HG03575 (cell line): ENCODE results near the gene YRDC.

Source experiments
- ATAC-seq: cut with Tn5 transposase; IDR thresholded peaks from one replicate; pipeline ENCODE4 v1.9.1; 2021; ENCODE audit not compliant: unreplicated experiment, insufficient number of reproducible peaks, low FRiP score; ENCODE audit errors: extremely low read depth

Gene YRDC

GRCh38 chr1:37807555-37808368 lies at the start of gene YRDC, which contains the start of gene C1orf122:
Gene YRDC (minus strand): TSS chr1:37808208. CDS start chr1:37808180, 28 bp downstream.
Gene C1orf122 (plus strand): TSS chr1:37807790. CDS start chr1:37808405, 615 bp downstream.
- no peak for ATAC-seq

- ATAC-seq: no peak
Measured at GRCh38 chr1:37854406-37854805, 46.4 kb upstream of the YRDC start.

GRCh38 chr1:37853157-37853556 lies 45.1 kb upstream of the YRDC start:
- ATAC-seq: no peak

- ATAC-seq: no peak
Measured at GRCh38 chr1:37851782-37852210, 43.8 kb upstream of the YRDC start.

- ATAC-seq: no peak
Measured at GRCh38 chr1:37851262-37851661, 43.3 kb upstream of the YRDC start.

GRCh38 chr1:37850352-37850955 lies 42.4 kb upstream of the YRDC start:
- no peak for ATAC-seq

- no peak for ATAC-seq
Measured at GRCh38 chr1:37849480-37849879, 41.5 kb upstream of the YRDC start.

GRCh38 chr1:37846647-37847339 lies 38.8 kb upstream of the YRDC start:
- ATAC-seq: no peak

- ATAC-seq: no peak
Measured at GRCh38 chr1:37845786-37846185, 37.8 kb upstream of the YRDC start.

- no peak for ATAC-seq
Measured at GRCh38 chr1:37845049-37845646, 37.1 kb upstream of the YRDC start.

GRCh38 chr1:37844536-37844935 lies 36.5 kb upstream of the YRDC start:
- no peak for ATAC-seq

- ATAC-seq: no peak
Measured at GRCh38 chr1:37841652-37842051, 33.6 kb upstream of the YRDC start.

GRCh38 chr1:37840711-37841110 lies 32.7 kb upstream of the YRDC start:
- ATAC-seq: no peak

- no peak for ATAC-seq
Measured at GRCh38 chr1:37839676-37840075, 31.7 kb upstream of the YRDC start.

- no peak for ATAC-seq
Measured at GRCh38 chr1:37836788-37837187, 28.8 kb upstream of the YRDC start.

GRCh38 chr1:37831809-37832208 lies 23.8 kb upstream of the YRDC start:
- no peak for ATAC-seq

- no peak for ATAC-seq
Measured at GRCh38 chr1:37831109-37831508, 23.1 kb upstream of the YRDC start.

- no peak for ATAC-seq
Measured at GRCh38 chr1:37828410-37829074, 20.5 kb upstream of the YRDC start.

- no peak for ATAC-seq
Measured at GRCh38 chr1:37825506-37825905, 17.5 kb upstream of the YRDC start.
